HG03354 (cell line): ENCODE results near the gene NKAIN4.

Experiments
- ATAC-seq: cut with Tn5 transposase; IDR thresholded peaks from one replicate; pipeline ENCODE4 v1.9.1; 2021; ENCODE audit warnings: mild to moderate bottlenecking; ENCODE audit not compliant: unreplicated experiment, poor library complexity, severe bottlenecking

The NKAIN4 gene

GRCh38 chr20:63277466-63278272 is 23.4 kb upstream of the NKAIN4 start:
- no peak for ATAC-seq

GRCh38 chr20:63276956-63277355 is 22.7 kb upstream of the NKAIN4 start:
- ATAC-seq = no peak

GRCh38 chr20:63275825-63276224 is 21.6 kb upstream of the NKAIN4 start:
- no peak for ATAC-seq

- ATAC-seq = no peak
These were observed 20.3 kb upstream of the NKAIN4 start for GRCh38 chr20:63274381-63275228.

GRCh38 chr20:63273635-63274380 is 19.5 kb upstream of the NKAIN4 start:
- ATAC-seq = no peak

- peak; percentile 9 for ATAC-seq
These were observed 18.9 kb upstream of the NKAIN4 start for GRCh38 chr20:63273059-63273579.

- ATAC-seq = peak; percentile 90
These were observed 18.1 kb upstream of the NKAIN4 start, which contains the start of gene ARFGAP1 for GRCh38 chr20:63272105-63273058. Gene ARFGAP1, plus strand, starts transcription at chr20:63272813. Its CDS starts 2,768 bp downstream, at chr20:63275581.

GRCh38 chr20:63270606-63271325 is 16.5 kb upstream of the NKAIN4 start:
- no peak for ATAC-seq

- no peak for ATAC-seq
These were observed 15.5 kb upstream of the NKAIN4 start for GRCh38 chr20:63269724-63270123.

GRCh38 chr20:63268671-63269439 is 14.6 kb upstream of the NKAIN4 start:
- ATAC-seq = no peak

- no peak for ATAC-seq
These were observed 14.0 kb upstream of the NKAIN4 start for GRCh38 chr20:63268256-63268655.

GRCh38 chr20:63267691-63268090 is 13.4 kb upstream of the NKAIN4 start:
- no peak for ATAC-seq

- no peak for ATAC-seq
These were observed 11.7 kb upstream of the NKAIN4 start for GRCh38 chr20:63265891-63266515.

GRCh38 chr20:63264519-63264918 is 10.3 kb upstream of the NKAIN4 start:
- ATAC-seq = no peak

- no peak for ATAC-seq
These were observed 9.7 kb upstream of the NKAIN4 start for GRCh38 chr20:63264000-63264399.

GRCh38 chr20:63262836-63263235 is 8.6 kb upstream of the NKAIN4 start:
- ATAC-seq = no peak
